ENCODE data around the gene ACAN.

ACAN gene

DNA sequence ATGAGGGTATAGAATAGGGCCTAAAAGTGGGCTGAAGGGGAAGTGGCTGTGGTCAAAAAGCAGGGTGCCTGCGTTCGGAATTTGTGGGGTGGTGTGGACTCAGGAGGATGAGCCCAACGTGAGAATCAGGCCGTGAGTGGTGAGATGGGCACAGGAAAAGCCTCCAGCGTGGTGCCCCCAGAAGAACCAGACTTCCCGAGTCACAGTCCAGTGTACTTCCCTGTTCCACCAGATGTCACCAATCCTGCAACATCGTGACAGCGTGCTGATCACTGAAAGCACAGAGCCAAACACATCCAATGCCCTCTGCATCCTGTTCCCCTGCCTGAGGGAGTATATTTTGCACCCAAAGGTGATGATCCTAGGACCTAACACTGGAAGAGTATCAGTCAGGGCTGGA, 20.8 kb upstream of the ACAN start:
- Histone ChIP-seq H3K4me3 (no peak overlapping the region), H3K36me3 (no peaks in the 10 kb centered on the region), H4K20me1 (no peaks in the 10 kb centered on the region), H3K27ac (no peak overlapping the region), H3K27me3 (no peaks in the 10 kb centered on the region), H3K9ac (no peak overlapping the region), H3K4me2 (no peak overlapping the region), H3K4me1 (no peaks in the 10 kb centered on the region), H3K9me3 (no peaks in the 10 kb centered on the region)
- TF ChIP-seq Cebpa-rat (IDR thresholded peaks at IDR 0.05), result no peak

DNA sequence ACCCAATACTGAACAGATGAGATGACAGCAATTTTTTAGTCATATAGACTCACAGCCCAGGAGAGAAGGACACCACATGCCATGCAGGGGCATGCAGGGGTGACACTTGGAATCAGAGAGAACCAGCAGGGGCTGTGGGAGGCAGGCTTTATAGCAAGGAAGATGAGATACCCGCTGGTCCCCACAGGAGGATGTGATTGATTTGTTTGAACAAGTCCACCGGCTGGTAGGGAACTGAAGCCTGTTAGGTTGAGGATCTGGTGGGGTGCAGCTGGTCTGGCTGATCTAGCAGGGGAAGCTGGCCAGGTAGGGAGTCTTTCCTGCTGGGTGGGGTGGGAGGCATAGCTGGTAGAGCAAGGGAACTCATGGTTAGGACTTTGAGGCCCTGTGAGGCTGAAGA, 18.0 kb upstream of the ACAN start:
- Histone ChIP-seq H3K4me1 (no peaks in the 10 kb centered on the region), H3K9ac (no peak overlapping the region), H3K4me3 (no peak overlapping the region), H3K36me3 (no peaks in the 10 kb centered on the region), H3K27me3 (no peaks in the 10 kb centered on the region), H3K4me2 (no peak overlapping the region), H4K20me1 (no peaks in the 10 kb centered on the region), H3K27ac (no peak overlapping the region), H3K9me3 (no peaks in the 10 kb centered on the region)
- no peak for TF ChIP-seq Cebpa-rat (IDR thresholded peaks at IDR 0.05)

DNA sequence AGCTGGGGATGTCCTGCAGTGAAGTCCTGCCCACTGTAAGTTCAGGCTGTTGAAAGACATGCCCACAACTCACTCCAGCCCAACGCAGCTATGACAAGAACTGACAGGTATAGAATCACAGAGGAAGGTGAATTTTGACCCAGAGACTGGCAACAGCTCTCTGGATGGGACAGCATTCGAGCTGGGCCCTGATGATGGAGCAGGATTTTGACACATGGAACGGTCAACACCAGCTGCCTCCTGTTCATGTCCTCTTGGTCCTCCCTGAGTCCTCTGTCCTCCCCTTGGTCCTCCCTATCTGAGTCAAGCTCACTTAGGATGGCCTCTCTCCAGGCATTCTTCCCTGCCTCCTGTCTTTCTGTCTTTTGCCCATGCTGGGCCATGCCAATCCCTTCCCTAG, 15.2 kb upstream of the ACAN start:
- TF ChIP-seq Cebpa-rat (IDR thresholded peaks at IDR 0.05), result no peak
- Histone ChIP-seq H3K27ac (no peak overlapping the region), H3K4me2 (no peak overlapping the region), H3K4me1 (no peaks in the 10 kb centered on the region), H3K9me3 (no peaks in the 10 kb centered on the region), H3K36me3 (no peaks in the 10 kb centered on the region), H3K9ac (no peak overlapping the region), H3K27me3 (no peaks in the 10 kb centered on the region), H3K4me3 (no peak overlapping the region), H4K20me1 (no peaks in the 10 kb centered on the region)

DNA sequence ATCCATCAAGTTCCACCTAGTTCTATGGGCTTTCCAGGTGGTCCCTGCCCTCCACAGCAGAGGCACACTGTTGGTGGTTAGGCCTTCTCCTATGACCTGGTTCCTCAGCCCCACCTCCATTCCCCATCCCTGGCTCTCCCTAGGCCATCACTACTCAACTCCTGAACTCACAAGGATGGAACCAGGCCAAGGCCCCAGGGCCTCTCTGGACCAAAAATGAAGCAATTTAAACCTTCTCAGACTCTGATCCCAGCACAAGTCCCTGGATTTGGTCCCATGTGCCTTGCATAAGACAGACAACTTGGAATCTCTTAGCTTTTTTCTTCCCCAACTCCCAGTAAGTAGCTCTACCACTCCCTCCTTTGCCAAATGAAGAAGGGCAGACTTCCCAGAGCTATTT, 14.4 kb upstream of the ACAN start:
- H3K4me1 ChIP-seq, result no peaks in the 10 kb centered on the region
- H3K4me2 ChIP-seq, result no peak overlapping the region
- H3K9ac ChIP-seq, result no peak overlapping the region

DNA sequence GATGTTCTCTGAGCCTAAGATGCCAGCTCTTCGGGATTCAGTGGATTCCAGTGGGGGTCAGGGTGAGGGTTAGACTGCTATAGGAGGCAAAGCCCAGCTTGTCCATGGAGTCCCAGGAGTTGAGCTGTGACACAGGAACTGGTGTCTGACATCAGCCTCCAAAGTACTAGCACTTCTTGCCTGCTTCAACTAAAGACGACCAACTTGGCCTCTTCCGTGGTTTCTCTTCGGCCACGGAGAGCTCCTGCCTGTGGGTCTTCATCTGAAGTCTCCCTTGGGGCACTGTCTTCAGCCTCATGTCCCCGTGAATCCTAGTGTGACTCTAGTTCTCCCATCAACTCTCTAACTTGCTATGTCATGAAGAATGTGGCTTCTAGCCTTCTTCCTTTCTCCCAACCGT, 12.8 kb upstream of the ACAN start:
- TF ChIP-seq Cebpa-rat (IDR thresholded peaks at IDR 0.05), result no peak
- Histone ChIP-seq H3K4me2 (no peak overlapping the region), H3K9ac (no peak overlapping the region), H4K20me1 (no peaks in the 10 kb centered on the region), H3K27me3 (no peaks in the 10 kb centered on the region), H3K4me3 (no peak overlapping the region), H3K4me1 (no peaks in the 10 kb centered on the region), H3K36me3 (no peaks in the 10 kb centered on the region), H3K9me3 (no peaks in the 10 kb centered on the region), H3K27ac (no peak overlapping the region)

More for the DNA sequence above, 14.4 kb upstream of the ACAN start:
- no peaks in the 10 kb centered on the region for H3K36me3 ChIP-seq
- no peaks in the 10 kb centered on the region for H3K9me3 ChIP-seq
- H4K20me1 ChIP-seq, result no peaks in the 10 kb centered on the region
- H3K4me3 ChIP-seq, result no peak overlapping the region
- no peak for TF ChIP-seq Cebpa-rat (IDR thresholded peaks at IDR 0.05)
- no peak overlapping the region for H3K27ac ChIP-seq
- H3K27me3 ChIP-seq, result no peaks in the 10 kb centered on the region

DNA sequence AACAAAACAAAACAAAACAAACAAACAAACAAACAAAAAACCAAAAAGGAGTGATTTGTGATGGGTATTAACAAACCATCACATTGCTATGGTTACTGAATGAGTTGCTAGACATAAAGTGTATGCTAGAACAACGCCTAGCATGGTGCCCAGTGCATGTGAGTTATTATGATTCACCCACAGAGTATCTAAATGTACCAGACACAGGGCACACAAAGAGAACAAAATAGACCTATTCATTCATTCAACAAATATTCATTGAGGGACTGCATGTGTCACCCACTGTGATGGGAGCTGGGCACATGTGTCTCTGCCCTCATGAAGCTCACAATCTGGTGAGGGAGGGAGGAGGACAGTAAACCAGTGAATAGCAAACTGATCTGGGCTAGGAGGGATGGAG, 11.6 kb upstream of the ACAN start:
- Histone ChIP-seq H3K4me3 (no peak overlapping the region), H3K4me2 (no peak overlapping the region), H3K9ac (no peak overlapping the region), H3K36me3 (no peaks in the 10 kb centered on the region), H3K27ac (no peak overlapping the region), H3K27me3 (no peaks in the 10 kb centered on the region), H3K9me3 (no peaks in the 10 kb centered on the region), H4K20me1 (no peaks in the 10 kb centered on the region), H3K4me1 (no peaks in the 10 kb centered on the region)
- no peak for TF ChIP-seq Cebpa-rat (IDR thresholded peaks at IDR 0.05)

DNA sequence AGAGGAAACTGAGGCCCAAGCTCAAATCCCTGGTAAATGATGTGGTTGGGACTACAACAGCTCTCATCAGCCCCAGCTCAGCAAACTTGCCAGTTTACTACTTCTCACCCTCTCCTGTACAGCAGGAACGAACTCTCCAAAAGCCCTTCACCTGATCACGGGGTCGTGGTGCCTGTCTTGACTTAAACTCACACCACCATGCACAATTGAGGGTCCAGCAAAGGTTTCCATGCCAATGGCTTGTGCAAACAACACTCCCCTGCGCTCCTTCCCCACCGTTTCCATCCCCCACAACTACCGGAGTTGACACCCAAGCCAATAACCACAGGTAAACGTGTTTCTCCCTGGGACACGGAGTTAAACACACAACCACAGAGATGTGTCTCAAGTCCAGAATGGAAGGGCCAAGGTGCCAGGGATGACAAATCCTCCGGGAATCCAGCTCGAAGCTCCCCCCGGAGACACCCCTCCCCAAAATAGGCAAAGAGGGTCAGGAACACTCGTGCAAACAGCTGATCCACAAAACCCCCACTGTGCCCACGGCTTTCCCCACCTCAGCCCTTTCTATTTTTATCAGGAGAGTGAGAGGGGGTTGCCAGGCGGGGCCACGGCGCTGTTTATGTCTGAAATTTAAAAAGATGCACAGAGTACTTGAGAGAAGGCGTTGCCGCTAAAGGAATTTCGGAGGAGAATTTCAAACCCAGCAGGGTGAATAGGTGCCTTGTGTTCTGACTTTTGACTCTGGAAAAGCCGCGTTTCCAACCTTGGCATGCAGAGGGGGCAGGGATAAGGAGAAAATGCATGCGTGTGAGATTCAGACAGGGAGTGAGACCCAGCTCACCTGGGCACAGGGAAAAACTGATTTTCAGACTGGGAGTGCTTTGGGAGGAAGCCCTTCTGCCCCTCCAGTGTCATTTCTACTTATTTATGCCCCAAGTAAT, 10.6 kb upstream of the ACAN start:
- no peaks in the 10 kb centered on the region for H3K9me3 ChIP-seq
- H3K27ac ChIP-seq, result no peak overlapping the region
- H3K27me3 ChIP-seq, result no peaks in the 10 kb centered on the region
- H3K4me2 ChIP-seq, result no peak overlapping the region
- no peaks in the 10 kb centered on the region for H4K20me1 ChIP-seq
- H3K4me3 ChIP-seq, result no peak overlapping the region
- H3K4me1 ChIP-seq, result no peaks in the 10 kb centered on the region
- no peak for TF ChIP-seq Cebpa-rat (IDR thresholded peaks at IDR 0.05)
- no peaks in the 10 kb centered on the region for H3K36me3 ChIP-seq
- no peak overlapping the region for H3K9ac ChIP-seq

DNA sequence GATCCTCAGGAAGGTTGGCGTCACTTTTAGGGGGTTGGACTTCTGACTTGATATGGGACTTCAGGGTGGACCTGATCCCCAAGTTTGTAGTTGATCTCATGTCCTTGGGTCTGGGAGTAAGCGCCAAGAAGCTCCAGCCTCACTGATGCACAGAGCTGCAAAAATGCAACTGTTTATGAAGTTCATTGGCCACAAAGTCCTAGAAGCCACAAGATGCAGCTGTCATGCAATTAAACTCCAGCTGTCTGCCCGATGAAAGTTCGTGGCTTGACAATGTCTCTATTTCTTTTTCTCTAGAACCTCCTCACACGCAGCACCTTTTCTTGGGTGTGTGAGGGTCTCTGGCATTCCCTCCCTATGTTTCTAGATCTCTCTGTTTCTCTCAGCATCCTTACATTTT, 9.2 kb upstream of the ACAN start:
- Histone ChIP-seq H3K36me3 (no peaks in the 10 kb centered on the region), H3K4me1 (no peaks in the 10 kb centered on the region), H3K27me3 (no peaks in the 10 kb centered on the region), H3K4me3 (no peak overlapping the region), H3K9me3 (no peaks in the 10 kb centered on the region), H3K9ac (no peak overlapping the region), H3K27ac (no peak overlapping the region), H4K20me1 (no peaks in the 10 kb centered on the region), H3K4me2 (no peak overlapping the region)
- TF ChIP-seq Cebpa-rat (IDR thresholded peaks at IDR 0.05), result no peak

DNA sequence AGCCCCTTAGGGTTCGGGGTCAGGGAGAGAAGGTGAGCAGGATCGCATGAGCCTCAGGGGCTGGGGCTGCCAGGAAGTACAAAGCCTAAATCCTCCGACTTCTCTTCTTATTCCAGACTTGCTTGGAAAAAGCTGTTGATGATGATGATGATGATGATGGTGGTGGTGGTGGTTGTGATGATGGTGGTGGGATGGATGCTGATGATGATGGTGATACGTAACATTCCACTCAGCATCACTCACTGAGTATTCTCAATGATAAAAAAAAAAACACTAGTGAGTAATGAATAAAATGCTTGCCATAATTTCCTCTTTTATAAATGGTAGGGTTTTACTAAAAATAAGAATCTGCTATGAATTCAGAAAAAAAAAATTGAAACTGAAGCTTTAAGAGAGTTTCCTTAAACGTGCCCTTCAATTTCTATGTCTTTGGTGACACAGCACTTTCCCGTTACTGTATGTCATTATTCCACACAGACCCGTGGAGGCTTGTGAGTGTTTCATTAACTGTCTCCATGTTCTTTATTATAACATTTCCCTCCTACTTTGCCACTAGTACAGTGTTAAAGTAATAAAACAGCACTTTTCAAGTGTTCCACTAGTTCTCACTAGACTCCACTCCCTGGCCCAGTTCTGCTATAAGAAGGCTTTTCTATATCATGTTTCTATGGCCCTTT, 5.4 kb upstream of the ACAN start:
- Histone ChIP-seq H3K9me3 (peaks cover 2% of the 10 kb centered on the region; the same call in 1 of the 2 replicates), H3K27me3 (peaks cover 4% of the 10 kb centered on the region; the same call in 1 of the 2 replicates), H3K27ac (no peak overlapping the region), H3K4me1 (no peaks in the 10 kb centered on the region), H3K4me2 (no peak overlapping the region), H3K9ac (no peak overlapping the region), H3K36me3 (no peaks in the 10 kb centered on the region), H4K20me1 (no peaks in the 10 kb centered on the region), H3K4me3 (no peak overlapping the region)
- no peak for TF ChIP-seq Cebpa-rat (IDR thresholded peaks at IDR 0.05)

DNA sequence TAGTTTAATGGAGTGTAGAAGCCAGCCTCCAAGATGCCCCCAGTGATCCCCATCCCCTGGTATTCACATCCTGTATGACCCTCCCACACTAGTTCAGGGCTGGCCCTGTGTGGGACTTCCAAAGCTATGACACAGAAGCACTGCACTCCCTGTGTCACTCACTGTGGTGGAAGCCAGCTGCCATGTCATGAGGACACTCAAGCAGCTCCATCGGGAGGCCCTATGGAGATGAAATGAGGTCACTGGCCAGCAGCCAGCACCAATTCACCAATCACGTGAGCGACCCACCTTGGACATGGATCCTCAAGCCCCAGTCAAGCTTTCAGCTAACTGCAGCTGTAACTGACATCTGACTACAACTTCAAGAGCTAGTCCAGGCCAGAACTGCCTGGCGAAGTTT, 3.9 kb upstream of the ACAN start:
- H3K36me3 ChIP-seq, result no peaks in the 10 kb centered on the region
- no peaks in the 10 kb centered on the region for H4K20me1 ChIP-seq
- H3K27ac ChIP-seq, result no peak overlapping the region
- peaks cover 16% of the 10 kb centered on the region; the same call in 1 of the 2 replicates for H3K27me3 ChIP-seq
- no peak overlapping the region for H3K4me3 ChIP-seq
- no peaks in the 10 kb centered on the region for H3K4me1 ChIP-seq
- no peak for TF ChIP-seq Cebpa-rat (IDR thresholded peaks at IDR 0.05)
- H3K9ac ChIP-seq, result no peak overlapping the region
- no peak overlapping the region for H3K4me2 ChIP-seq
- peaks cover 5% of the 10 kb centered on the region; the same call in 1 of the 2 replicates for H3K9me3 ChIP-seq

Data from BLaER1 (cell line).